GM19463 (cell line): ENCODE results near the gene FYTTD1.

Experiments used
- ATAC-seq: cut with Tn5 transposase; IDR thresholded peaks from one replicate; pipeline ENCODE4 v1.9.1; 2021; ENCODE audit warnings: mild to moderate bottlenecking, moderate library complexity; ENCODE audit not compliant: unreplicated experiment

Gene FYTTD1

DNA sequence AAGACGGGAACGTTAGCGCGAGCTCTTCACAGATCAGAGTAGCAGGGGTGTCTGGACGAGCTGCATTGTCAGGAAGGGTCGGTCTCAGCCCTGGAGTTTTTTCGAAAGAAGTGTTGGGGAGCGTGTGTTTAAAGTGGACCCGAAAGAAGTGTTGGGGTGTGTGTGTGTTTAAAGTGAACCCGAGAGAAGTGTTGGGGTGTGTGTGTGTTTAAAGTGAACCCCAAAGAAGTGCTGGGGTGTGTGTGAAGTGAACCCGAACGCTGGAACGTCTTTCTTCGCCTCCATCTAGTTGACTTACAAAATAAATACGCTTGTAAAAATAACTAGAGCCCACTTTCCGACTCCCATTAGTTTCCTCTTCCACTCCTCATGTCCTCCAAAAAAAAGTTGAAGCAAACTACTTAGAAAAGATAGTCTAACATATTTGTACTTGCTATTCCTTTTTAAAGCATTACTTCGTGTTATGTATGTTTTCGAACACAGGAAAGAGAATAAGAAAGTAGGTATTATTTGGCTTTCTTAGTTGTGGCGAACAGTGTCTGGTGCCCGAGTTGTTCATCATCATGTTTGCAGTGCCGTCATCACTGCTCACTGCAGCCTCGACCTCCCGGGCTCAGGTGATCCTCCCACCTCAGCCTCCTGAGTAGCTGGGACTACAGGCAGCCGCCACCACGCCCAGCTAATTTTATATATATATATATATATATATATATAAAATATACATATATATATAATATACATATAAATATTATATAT, 42.4 kb downstream of the FYTTD1 start:
- peak; percentile 24 for ATAC-seq

GRCh38 chr3:197793247-197793646, 43.6 kb downstream of the FYTTD1 start:
- ATAC-seq: no peak

- no peak for ATAC-seq
Measured at GRCh38 chr3:197794115-197794514, 44.4 kb downstream of the FYTTD1 start.

GRCh38 chr3:197795200-197795599, 45.5 kb downstream of the FYTTD1 start:
- ATAC-seq: no peak

DNA sequence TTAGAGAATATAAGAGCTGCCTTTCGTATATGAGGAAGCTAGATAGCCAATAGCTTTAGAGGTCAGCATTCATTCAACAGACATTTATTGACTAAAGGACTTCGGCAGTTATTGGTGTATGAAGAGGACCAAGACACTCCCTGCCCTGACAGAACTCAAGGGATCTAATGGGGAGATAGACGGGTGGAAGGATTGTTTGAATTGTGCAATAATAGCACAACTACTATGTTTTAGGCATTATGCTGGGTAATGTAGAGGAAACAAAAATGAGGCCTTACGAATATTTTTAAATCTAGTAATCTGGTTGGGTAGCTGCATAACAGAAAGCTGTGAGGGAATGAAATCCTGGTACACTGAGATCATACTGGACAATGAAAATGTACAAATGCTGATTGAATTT, 46.4 kb downstream of the FYTTD1 start:
- no peak for ATAC-seq

DNA sequence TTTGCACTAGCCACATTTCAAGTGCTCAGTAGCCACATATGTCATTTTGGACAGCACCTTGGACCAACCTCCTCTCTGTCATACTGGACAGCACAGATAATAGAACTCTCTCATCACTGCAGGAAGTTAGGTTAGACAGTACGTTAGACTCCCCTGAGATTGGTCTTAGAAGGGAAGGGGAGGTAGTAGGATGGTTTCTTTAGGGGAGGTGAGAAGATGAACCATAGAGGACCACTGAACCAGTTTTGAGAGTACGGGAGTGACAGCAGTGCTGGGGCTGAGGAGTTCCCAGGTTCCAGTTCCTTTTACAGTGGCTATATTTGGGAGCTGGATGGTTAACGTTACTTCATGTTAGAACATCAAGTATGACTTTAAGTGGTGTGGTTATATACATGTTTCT, 49.2 kb downstream of the FYTTD1 start:
- no peak for ATAC-seq

DNA sequence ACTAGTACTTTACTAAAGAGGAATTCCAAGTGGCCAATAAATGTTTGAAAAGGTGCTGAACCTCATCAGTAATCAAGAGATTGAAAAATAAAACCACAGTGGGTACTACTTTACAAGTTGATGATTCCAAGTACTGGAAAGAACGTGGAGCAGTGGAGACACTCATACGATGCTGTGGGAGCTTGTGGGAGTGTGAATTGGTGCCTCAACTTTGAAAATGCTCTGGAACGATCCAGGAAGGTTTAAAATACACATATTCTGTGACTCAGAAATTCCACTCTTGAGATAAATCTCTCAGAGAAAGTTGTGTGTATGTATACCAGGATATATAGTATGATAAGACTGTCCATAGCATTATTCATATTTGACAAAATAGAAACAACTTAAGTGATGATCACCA, 50.7 kb downstream of the FYTTD1 start:
- no peak for ATAC-seq

- no peak for ATAC-seq
Measured at GRCh38 chr3:197801891-197802778, 52.5 kb downstream of the FYTTD1 start.

GRCh38 chr3:197802779-197803459, 53.2 kb downstream of the FYTTD1 start:
- ATAC-seq: no peak

DNA sequence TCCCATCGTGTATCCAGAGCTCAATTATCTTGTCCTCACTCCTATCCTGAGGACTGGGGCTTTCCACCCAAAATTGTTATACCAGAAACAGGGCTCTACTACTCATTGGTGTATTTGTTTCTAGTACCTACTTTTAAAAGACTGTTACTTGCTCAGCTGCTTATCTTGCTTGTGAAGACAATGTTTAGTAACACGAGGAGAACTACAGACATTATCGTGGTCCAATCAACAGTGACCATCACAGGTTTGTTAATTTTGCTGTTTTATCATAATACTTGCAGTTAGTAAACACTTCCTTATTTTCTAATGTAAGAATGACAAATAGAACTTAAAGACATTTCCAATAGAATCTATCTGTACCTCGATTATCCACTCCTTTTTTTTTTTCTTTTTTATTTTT, 54.8 kb downstream of the FYTTD1 start:
- no peak for ATAC-seq

DNA sequence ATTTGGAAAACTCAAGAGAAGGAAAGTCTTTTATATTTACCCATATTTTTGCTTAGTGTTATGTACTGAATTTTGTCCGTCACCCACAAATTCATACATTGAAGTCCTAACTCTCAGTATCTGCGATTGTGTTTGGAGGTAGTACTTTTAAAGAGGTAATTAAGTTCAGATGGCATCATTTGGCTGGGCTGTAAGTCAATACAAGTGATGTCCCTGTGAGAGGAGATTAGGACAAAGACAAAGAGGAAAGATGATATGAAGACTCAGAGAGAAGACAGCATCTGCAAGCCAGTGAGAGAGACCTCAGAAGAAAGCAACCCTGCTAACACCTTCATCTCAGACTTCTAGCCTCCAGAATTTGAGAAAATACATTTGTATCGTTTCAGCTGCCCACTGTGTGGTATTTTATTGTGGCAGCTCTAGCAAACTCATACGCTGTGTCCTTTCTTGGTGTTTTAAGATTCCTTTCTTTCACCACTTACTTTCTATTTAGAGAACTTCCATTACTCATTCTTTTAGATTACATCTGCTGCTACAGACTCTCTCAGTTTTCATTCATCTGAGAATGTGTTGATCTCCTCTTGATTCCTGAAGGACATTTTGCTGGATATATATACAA, 58.4 kb downstream of the FYTTD1 start:
- ATAC-seq: no peak

- no peak for ATAC-seq
Measured at GRCh38 chr3:197809356-197810020, 59.8 kb downstream of the FYTTD1 start.

- no peak for ATAC-seq
Measured at GRCh38 chr3:197810901-197811300, 61.2 kb downstream of the FYTTD1 start.

DNA sequence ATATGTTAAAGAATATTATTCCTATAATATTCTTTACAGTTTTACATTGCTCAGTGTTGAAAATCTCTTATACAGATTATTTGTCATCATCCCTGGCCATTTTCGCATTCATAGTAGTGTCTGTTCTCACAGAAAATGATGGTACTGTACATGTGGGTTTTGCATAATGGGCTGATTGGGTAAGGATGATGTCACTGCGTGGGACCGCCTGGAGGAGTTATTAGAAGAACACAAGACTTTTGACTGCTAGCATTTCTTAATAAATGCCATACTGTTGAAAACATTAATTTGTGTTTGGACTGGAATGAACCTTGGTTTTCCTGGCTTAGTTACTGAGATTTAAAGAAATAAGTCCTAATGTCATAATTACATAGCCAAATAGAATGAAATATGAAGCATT, 61.7 kb downstream of the FYTTD1 start:
- no peak for ATAC-seq

DNA sequence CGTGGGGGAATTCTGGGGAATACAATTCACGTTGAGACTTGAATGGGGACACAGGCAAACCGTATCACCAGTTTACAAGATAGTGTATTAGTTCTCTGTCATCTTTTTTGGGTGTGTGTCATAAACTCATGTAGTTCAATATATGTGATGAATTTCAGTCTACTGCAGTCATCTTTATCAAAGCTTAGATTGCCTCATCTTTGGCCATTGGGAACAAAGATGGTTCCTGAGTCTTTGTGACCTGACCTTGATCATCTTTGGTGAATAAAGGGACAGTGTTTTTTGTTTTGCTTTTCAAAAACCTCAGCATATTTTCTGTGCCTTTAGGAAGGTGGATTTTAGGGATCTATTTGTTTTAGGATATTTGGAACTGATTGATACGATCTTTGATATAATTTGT, 64.7 kb downstream of the FYTTD1 start:
- ATAC-seq: no peak

GRCh38 chr3:197820550-197821335, 71.1 kb downstream of the FYTTD1 start:
- ATAC-seq: no peak

DNA sequence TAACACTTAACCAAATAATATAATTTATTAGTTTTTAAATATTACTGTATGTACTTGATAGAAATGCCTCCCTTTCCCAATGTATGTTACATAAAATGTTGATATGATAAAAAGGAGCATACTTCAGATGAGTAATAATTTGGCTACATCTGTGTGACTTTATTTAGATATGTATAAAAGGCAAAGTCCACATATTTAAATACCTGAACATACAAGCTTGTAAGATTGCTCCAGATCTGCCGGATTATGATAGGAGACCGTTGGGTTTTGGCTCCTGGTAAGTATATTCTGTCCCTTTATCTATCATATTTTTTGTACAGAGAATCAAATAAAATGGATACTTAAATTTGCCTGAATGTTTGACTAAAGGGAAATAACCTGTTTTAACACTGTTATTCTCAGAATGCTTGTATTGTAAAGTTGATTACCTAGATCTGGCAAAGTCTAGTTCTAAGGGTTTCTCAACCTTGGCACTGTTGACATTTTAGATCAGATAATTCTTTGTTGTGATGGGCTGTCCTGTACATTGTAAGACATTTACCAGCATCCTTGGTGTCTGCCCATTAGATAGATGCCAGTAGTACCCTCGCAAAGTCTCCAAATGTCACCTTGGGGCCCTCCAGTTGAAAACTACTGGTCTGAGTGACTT, 79.8 kb downstream of the FYTTD1 start:
- ATAC-seq: no peak

- no peak for ATAC-seq
Measured at GRCh38 chr3:197830308-197830966, 80.8 kb downstream of the FYTTD1 start.

- ATAC-seq: no peak
Measured at GRCh38 chr3:197830967-197831313, 81.3 kb downstream of the FYTTD1 start.
